Stimulated activated naive B cell treated with anti-CD40 and anti-IgM and Interleukin-4, amounts not matched to agents 10 μg/mL and 1 μg/mL and 100 μg/mL, for 72 hours (primary cell): Measurements from ENCODE around the gene CORO7.
A peak's percentile ranks its signal among the peaks of the same experiment; 100 is the strongest.

Experiments used
- ATAC-seq, 2 donors: fragments of 150-1000 bp; cut with Tn5 transposase; replicated peaks; 2 replicates each; pipeline ENCODE4 v1.10.0; 2021; ENCODE audit warnings: moderate library complexity in 1 of 2
- DNase-seq: peaks from one replicate; pipeline ENCODE4 v3.0.0; 2021
- H3K27ac Mint-ChIP-seq: one replicate; pipeline ENCODE4 v1.8.0; 2022; ENCODE audit warnings: mild to moderate bottlenecking, mixed read lengths
- H3K27me3 Mint-ChIP-seq, 2 donors: one replicate each; pipeline ENCODE4 v1.8.0; 2022; ENCODE audit warnings: mixed read lengths in 2 of 2
- H3K36me3 Mint-ChIP-seq, 2 donors: one replicate each; pipeline ENCODE4 v1.8.0; 2022; ENCODE audit warnings: mixed read lengths in 2 of 2, mild to moderate bottlenecking in 1 of 2
- H3K4me1 Mint-ChIP-seq, 2 donors: one replicate each; pipeline ENCODE4 v1.8.0; 2022; ENCODE audit warnings: mixed read lengths in 2 of 2, mild to moderate bottlenecking in 1 of 2
- H3K4me3 Mint-ChIP-seq, 2 donors: one replicate each; pipeline ENCODE4 v1.8.0; 2022; ENCODE audit warnings: mild to moderate bottlenecking in 2 of 2, mixed read lengths in 2 of 2, moderate library complexity in 1 of 2
- H3K9me3 Mint-ChIP-seq, 2 donors: one replicate each; pipeline ENCODE4 v1.8.0; 2022; ENCODE audit warnings: mixed read lengths in 2 of 2, mild to moderate bottlenecking in 1 of 2

Gene CORO7

GRCh38 chr16:4369007-4369733 is 47.2 kb downstream of the CORO7 start:
- peaks cover 10 to 13% of the 10 kb centered on the region in 2 donors for H3K36me3 Mint-ChIP-seq
- ATAC-seq (no peak), DNase-seq (no peak)
- H3K27ac Mint-ChIP-seq: no peak overlapping the region
- H3K9me3 Mint-ChIP-seq: no peaks in the 10 kb centered on the region
- H3K27me3 Mint-ChIP-seq: no peaks in the 10 kb centered on the region
- H3K4me3 Mint-ChIP-seq: no peak overlapping the region
- H3K4me1 Mint-ChIP-seq: peaks cover 24 to 38% of the 10 kb centered on the region in 2 donors

GRCh38 chr16:4367393-4367856 is 49.0 kb downstream of the CORO7 start:
- Mint-ChIP-seq H3K27ac (peak overlapping the region; percentile 67), H3K27me3 (no peaks in the 10 kb centered on the region), H3K4me1 (peaks cover 22 to 26% of the 10 kb centered on the region in 2 donors), H3K36me3 (peaks cover 17 to 25% of the 10 kb centered on the region in 2 donors), H3K9me3 (no peaks in the 10 kb centered on the region), H3K4me3 (no peak overlapping the region)
- no peak for DNase-seq
- no peak for ATAC-seq

- no peaks in the 10 kb centered on the region for H3K9me3 Mint-ChIP-seq
- peaks cover 21 to 30% of the 10 kb centered on the region in 2 donors for H3K36me3 Mint-ChIP-seq
- no peak overlapping the region for H3K4me3 Mint-ChIP-seq
- ATAC-seq (no peak), DNase-seq (no peak)
- H3K4me1 Mint-ChIP-seq: peaks cover 20 to 21% of the 10 kb centered on the region in 2 donors
- peak overlapping the region; percentile 87 for H3K27ac Mint-ChIP-seq
- no peaks in the 10 kb centered on the region for H3K27me3 Mint-ChIP-seq
Measured at GRCh38 chr16:4366016-4366415, 50.4 kb downstream of the CORO7 start.

GRCh38 chr16:4365615-4366014 is 50.8 kb downstream of the CORO7 start:
- H3K9me3 Mint-ChIP-seq: no peaks in the 10 kb centered on the region
- ATAC-seq (no peak), DNase-seq (no peak)
- no peaks in the 10 kb centered on the region for H3K27me3 Mint-ChIP-seq
- H3K4me3 Mint-ChIP-seq: no peak overlapping the region
- H3K4me1 Mint-ChIP-seq: peaks cover 21 to 22% of the 10 kb centered on the region in 2 donors
- peaks cover 25 to 34% of the 10 kb centered on the region in 2 donors for H3K36me3 Mint-ChIP-seq
- H3K27ac Mint-ChIP-seq: peak overlapping the region; percentile 87

- peaks cover 29 to 40% of the 10 kb centered on the region in 2 donors for H3K36me3 Mint-ChIP-seq
Measured at GRCh38 chr16:4365014-4365406, 51.4 kb downstream of the CORO7 start.

GRCh38 chr16:4364196-4365013 is 52.0 kb downstream of the CORO7 start:
- Mint-ChIP-seq H3K4me3 (peak overlapping the region in 1 of 2 donors; percentile 44), H3K9me3 (no peaks in the 10 kb centered on the region), H3K27me3 (no peaks in the 10 kb centered on the region), H3K36me3 (peaks cover 32 to 45% of the 10 kb centered on the region in 2 donors), H3K4me1 (peaks cover 21 to 24% of the 10 kb centered on the region in 2 donors), H3K27ac (peak overlapping the region; percentile 62)
- ATAC-seq (peak in 1 of 2 donors; percentile 18), DNase-seq (peak; percentile 26)

More at GRCh38 chr16:4365014-4365406, 51.4 kb downstream of the CORO7 start:
- peaks cover 21 to 23% of the 10 kb centered on the region in 2 donors for H3K4me1 Mint-ChIP-seq
- DNase-seq (peak; percentile 83), ATAC-seq (peak; percentile 94 to 95)
- H3K27me3 Mint-ChIP-seq: no peaks in the 10 kb centered on the region
- no peaks in the 10 kb centered on the region for H3K9me3 Mint-ChIP-seq
- peak overlapping the region; percentile 87 for H3K27ac Mint-ChIP-seq
- H3K4me3 Mint-ChIP-seq: peak overlapping the region in 1 of 2 donors; percentile 44

GRCh38 chr16:4362476-4363135 is 53.8 kb downstream of the CORO7 start:
- H3K4me1 Mint-ChIP-seq: peaks cover 21 to 23% of the 10 kb centered on the region in 2 donors
- H3K4me3 Mint-ChIP-seq: no peak overlapping the region
- H3K27ac Mint-ChIP-seq: no peak overlapping the region
- DNase-seq (no peak), ATAC-seq (no peak)
- H3K27me3 Mint-ChIP-seq: no peaks in the 10 kb centered on the region
- H3K36me3 Mint-ChIP-seq: peaks cover 32 to 48% of the 10 kb centered on the region in 2 donors
- H3K9me3 Mint-ChIP-seq: no peaks in the 10 kb centered on the region

- no peak overlapping the region for H3K27ac Mint-ChIP-seq
- no peak overlapping the region for H3K4me3 Mint-ChIP-seq
- no peak for DNase-seq
- no peaks in the 10 kb centered on the region for H3K9me3 Mint-ChIP-seq
- peaks cover 32 to 44% of the 10 kb centered on the region in 2 donors for H3K36me3 Mint-ChIP-seq
- no peaks in the 10 kb centered on the region for H3K27me3 Mint-ChIP-seq
- no peak for ATAC-seq
- peaks cover 19 to 21% of the 10 kb centered on the region in 2 donors for H3K4me1 Mint-ChIP-seq
Measured at GRCh38 chr16:4361944-4362311, 54.5 kb downstream of the CORO7 start.

- Mint-ChIP-seq H3K27me3 (no peaks in the 10 kb centered on the region), H3K27ac (peak overlapping the region; percentile 9), H3K4me1 (peaks cover 19 to 21% of the 10 kb centered on the region in 2 donors), H3K36me3 (peaks cover 32 to 44% of the 10 kb centered on the region in 2 donors), H3K4me3 (no peak overlapping the region), H3K9me3 (no peaks in the 10 kb centered on the region)
- DNase-seq (no peak), ATAC-seq (no peak)
Measured at GRCh38 chr16:4361033-4361943, 55.1 kb downstream of the CORO7 start.

GRCh38 chr16:4360538-4361021 is 55.8 kb downstream of the CORO7 start:
- peaks cover 32 to 43% of the 10 kb centered on the region in 2 donors for H3K36me3 Mint-ChIP-seq
- H3K27me3 Mint-ChIP-seq: no peaks in the 10 kb centered on the region
- no peak for DNase-seq
- H3K4me1 Mint-ChIP-seq: peaks cover 17% of the 10 kb centered on the region in 2 donors
- ATAC-seq: no peak
- H3K27ac Mint-ChIP-seq: no peak overlapping the region
- H3K4me3 Mint-ChIP-seq: no peak overlapping the region
- no peaks in the 10 kb centered on the region for H3K9me3 Mint-ChIP-seq

GRCh38 chr16:4359914-4360313 is 56.5 kb downstream of the CORO7 start:
- Mint-ChIP-seq H3K9me3 (no peaks in the 10 kb centered on the region), H3K4me1 (peaks cover 10 to 12% of the 10 kb centered on the region in 2 donors), H3K27ac (no peak overlapping the region), H3K36me3 (peaks cover 33 to 43% of the 10 kb centered on the region in 2 donors), H3K4me3 (no peak overlapping the region), H3K27me3 (no peaks in the 10 kb centered on the region)
- DNase-seq (no peak), ATAC-seq (no peak)

- peak; percentile 42 for DNase-seq
- Mint-ChIP-seq H3K9me3 (no peaks in the 10 kb centered on the region), H3K36me3 (peaks cover 37 to 44% of the 10 kb centered on the region in 2 donors), H3K27ac (no peak overlapping the region), H3K4me1 (peaks cover 3 to 8% of the 10 kb centered on the region in 2 donors), H3K4me3 (no peak overlapping the region), H3K27me3 (no peaks in the 10 kb centered on the region)
- peak; percentile 75 to 81 for ATAC-seq
Measured at GRCh38 chr16:4358831-4359561, 57.4 kb downstream of the CORO7 start.

GRCh38 chr16:4358236-4358635 is 58.2 kb downstream of the CORO7 start:
- DNase-seq (no peak), ATAC-seq (no peak)
- Mint-ChIP-seq H3K27me3 (no peaks in the 10 kb centered on the region), H3K4me3 (no peak overlapping the region), H3K4me1 (peaks cover 0 to 8% of the 10 kb centered on the region in 2 donors), H3K9me3 (no peaks in the 10 kb centered on the region), H3K27ac (peak overlapping the region; percentile 57), H3K36me3 (peaks cover 33 to 44% of the 10 kb centered on the region in 2 donors)
